ENCODE results near the gene FOXC1.

The FOXC1 gene

GRCh38 chr6:1643830-1644445 lies 34.2 kb downstream of the FOXC1 start:
- DNase-seq (ENCODE audit: low read depth in 2 of 2) = no peak

GRCh38 chr6:1644516-1645060 lies 34.9 kb downstream of the FOXC1 start:
- DNase-seq (ENCODE audit: low read depth in 2 of 2) = no peak

GRCh38 chr6:1645466-1646185 lies 35.9 kb downstream of the FOXC1 start:
- DNase-seq (ENCODE audit: low read depth in 2 of 2) = no peak

DNA sequence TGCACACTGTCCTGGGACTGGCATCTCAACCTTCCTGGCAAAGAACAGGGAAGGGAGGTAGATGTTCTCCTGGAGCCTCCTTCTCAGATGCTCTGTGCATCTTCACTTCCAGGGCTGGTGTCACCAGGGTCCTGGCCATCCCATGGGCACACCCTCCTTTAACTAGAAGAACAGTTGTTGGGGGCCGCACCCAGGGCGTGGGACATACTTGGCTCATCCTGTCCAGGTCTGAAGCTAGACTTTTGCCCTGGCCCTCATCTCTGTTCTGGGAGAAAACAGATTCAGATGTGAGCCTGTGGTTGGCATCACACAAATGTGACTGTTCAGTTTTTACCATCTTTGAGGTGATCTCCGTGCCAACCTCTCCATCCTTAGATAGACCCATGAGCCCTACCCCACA lies 41.6 kb downstream of the FOXC1 start:
- DNase-seq (ENCODE audit: low read depth in 2 of 2) = no peak

DNA sequence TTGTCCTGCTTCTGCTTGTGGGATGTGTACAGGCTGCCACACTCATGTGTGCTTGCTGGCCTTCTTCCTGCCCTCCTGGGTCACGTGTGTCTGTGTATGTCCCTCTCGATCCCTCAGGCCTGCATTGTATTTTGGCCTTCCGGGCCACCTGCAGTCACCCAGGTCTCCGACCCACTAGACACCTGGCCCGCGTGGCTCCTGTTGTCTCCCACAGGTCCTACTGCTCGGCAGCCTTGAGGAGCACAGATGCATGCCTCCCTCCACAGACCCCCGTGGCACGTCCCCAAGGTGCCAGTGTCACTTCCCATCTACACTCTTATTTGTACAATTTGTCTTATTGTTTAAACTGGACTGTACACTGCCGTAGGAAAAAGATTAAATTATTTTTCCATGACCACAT lies 43.1 kb downstream of the FOXC1 start:
- no peak for DNase-seq (ENCODE audit: low read depth in 2 of 2)

DNA sequence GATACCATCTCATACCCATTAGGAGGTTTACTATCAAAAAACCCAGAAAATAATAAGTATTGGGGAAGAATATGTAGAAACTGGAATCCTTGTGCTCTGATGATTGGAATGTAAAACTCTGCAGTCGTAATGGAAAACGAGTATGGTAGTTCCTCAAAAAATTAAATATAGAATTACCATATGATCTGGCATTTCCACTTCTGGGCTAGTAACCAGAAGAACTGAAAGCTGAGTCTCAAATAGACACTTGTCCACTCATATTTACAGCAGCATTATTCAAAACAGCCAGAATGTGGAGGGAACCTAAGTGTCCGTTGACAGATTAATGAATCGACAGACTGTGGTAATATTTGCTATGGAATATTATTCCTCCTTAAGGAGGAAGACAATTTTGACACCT lies 44.3 kb downstream of the FOXC1 start:
- no peak for DNase-seq (ENCODE audit: low read depth in 2 of 2)

GRCh38 chr6:1657116-1657770 lies 47.5 kb downstream of the FOXC1 start:
- DNase-seq (ENCODE audit: low read depth in 2 of 2) = no peak

DNA sequence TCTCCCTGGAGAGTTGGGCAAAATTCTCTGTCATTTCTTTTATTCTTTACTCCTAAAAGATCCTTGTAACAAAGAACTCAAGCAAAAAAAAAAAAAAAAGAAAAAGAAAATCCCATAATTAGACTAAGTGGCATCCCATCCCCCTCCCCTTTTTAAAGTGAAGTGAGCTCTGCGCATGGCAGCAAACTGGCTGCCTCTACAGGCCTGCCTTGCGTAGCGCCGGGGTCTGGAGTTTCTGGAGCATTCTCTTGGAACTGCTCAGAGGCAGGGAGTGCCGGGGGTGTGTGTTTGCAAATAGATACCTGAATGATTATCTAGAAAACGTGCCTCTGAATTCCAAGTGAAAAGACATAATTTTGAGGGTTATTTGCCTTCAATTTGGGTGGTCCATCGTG lies 48.1 kb downstream of the FOXC1 start:
- no peak for DNase-seq (ENCODE audit: low read depth in 2 of 2)

DNA sequence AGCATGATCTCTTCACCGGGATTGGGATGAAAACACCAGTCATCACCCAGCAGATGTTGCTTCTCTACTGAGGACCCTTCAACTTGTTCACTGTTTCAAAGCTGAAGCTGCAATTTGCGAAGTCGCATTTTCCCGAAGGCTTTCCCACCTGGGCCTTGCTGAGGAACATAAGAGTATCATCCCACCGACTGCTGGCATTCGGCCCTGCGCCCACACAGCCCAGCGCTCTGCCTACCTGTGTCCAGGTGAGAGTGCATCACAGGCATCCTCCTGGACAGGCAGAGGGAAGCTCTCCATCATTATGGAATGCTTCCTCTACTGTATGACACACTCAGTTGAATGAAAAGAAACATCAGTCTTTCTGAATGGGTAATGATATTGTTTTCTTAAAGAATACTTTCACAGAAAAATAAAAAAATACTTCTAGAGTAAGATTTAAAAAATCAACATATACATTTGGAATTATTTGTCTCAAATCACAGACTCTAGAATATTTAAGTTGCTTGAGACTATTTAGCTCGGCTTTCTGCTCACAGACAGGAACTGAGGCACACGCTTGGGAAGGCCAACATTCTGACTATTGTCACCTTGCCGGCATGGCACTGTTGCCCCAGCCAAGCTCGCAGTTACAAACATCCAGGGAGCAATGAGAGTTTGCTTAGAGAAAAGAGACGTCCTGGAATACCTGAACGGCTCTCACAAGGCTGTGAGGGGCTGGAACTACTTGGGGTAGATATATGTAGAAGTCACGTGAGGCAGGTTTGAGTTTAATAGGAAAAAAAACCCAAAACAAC lies 48.7 kb downstream of the FOXC1 start:
- DNase-seq (ENCODE audit: low read depth in 2 of 2) = no peak

DNA sequence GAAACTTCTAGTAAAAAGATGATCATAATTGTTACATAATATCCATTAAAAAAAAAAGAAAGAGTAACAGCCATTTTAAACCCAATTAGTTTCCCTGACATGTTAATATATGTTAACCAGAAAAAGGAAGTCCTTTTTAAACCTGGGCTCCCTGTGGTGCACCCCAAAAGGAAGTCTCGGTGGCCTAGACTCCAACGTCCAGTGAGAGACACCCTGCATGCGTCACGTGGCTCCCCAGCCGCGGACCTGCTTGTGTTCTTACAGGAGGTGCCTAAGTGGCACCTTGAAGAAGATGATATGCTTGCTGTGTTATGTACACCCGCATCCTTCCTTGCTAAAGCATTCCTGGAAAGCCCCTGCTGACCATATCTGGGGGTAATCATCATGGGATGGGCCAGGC lies 50.1 kb downstream of the FOXC1 start:
- DNase-seq (ENCODE audit: low read depth in 2 of 2) = no peak

DNA sequence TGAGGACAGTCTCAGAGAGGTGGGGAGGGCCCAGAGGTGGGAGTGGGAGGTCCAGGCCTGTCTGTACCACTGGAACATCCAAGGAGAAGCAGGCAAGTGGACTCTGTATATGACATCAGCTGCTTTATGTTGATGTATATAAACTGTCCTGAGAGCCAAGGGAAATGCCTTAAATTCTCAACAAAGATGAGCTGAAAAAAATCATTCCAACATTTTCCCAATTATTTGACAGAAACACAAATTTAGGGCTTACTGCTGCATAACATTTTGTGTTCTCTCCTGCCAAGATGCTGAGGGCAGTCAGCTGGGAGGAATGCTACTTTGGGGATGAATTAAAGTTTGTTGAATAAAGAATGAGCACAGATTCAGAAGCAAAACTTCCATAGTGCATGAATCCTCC lies 52.8 kb downstream of the FOXC1 start:
- DNase-seq (ENCODE audit: low read depth in 2 of 2) = no peak

All from stimulated activated CD4-positive, alpha-beta T cell treated with anti-CD3 and anti-CD28 coated beads, Interleukin-1b, Interleukin-23, amount 100 ng/mL, for 1 hour (primary cell).